AG09309 (cell line): ENCODE results near the gene FBXW7.
A peak's percentile ranks its signal among the peaks of the same experiment; 100 is the strongest.

Experiments used
- DNase-seq: peaks from one replicate; pipeline ENCODE4 v3.0.0-alpha.2; 2010; ENCODE audit warnings: low read depth
- H3K4me3 ChIP-seq: 2 replicates; pipeline ENCODE4 v1.5.1; 2011; ENCODE audit warnings: mild to moderate bottlenecking, low read depth, low read length, moderate library complexity; ENCODE audit not compliant: control insufficient read depth
- CTCF ChIP-seq: IDR thresholded peaks from 2 replicates; pipeline ENCODE4 v1.5.1; 2011; ENCODE audit warnings: mild to moderate bottlenecking, low read depth, low read length, inconsistent platforms; ENCODE audit not compliant: insufficient read depth, control insufficient read depth; ENCODE audit errors: missing control alignments

FBXW7 gene

GRCh38 chr4:152460488-152460887, 75.4 kb downstream of the FBXW7 start:
- TF ChIP-seq CTCF, result peak; percentile 41
- DNase-seq, result peak; percentile 54
- no peak overlapping the region for H3K4me3 ChIP-seq

- no peak for TF ChIP-seq CTCF
- no peak overlapping the region for H3K4me3 ChIP-seq
- DNase-seq, result no peak
These were observed 76.6 kb downstream of the FBXW7 start for GRCh38 chr4:152459326-152459725.

GRCh38 chr4:152458801-152459302, 77.0 kb downstream of the FBXW7 start:
- no peak for DNase-seq
- no peak for TF ChIP-seq CTCF
- no peak overlapping the region for H3K4me3 ChIP-seq

GRCh38 chr4:152456609-152457008, 79.3 kb downstream of the FBXW7 start:
- H3K4me3 ChIP-seq, result no peak overlapping the region
- no peak for DNase-seq
- TF ChIP-seq CTCF, result no peak

GRCh38 chr4:152455311-152455710, 80.6 kb downstream of the FBXW7 start:
- DNase-seq, result no peak
- no peak overlapping the region for H3K4me3 ChIP-seq
- TF ChIP-seq CTCF, result no peak

- peak; percentile 40 for TF ChIP-seq CTCF
- no peak overlapping the region for H3K4me3 ChIP-seq
- DNase-seq, result no peak
These were observed 81.4 kb downstream of the FBXW7 start for GRCh38 chr4:152454398-152455011.

- TF ChIP-seq CTCF, result no peak
- DNase-seq, result no peak
- H3K4me3 ChIP-seq, result no peak overlapping the region
These were observed 84.4 kb downstream of the FBXW7 start for GRCh38 chr4:152451496-152451895.
